GM23248 (cell line): ENCODE data around the gene PAX4. TPM values are rescaled to one million over a fixed set of nuclear protein-coding genes. Genes with fewer than 3 reads are reported as not detected.
A peak's percentile ranks its signal among the peaks of the same experiment; 100 is the strongest.

Experiments
- DNase-seq: peaks from one replicate; pipeline ENCODE4 v3.0.0-alpha.2; 2015
- H2AFZ ChIP-seq: fragments of 200-600 bp; sonication (generic); 2 replicates; pipeline ENCODE4 v1.6.1; 2016; ENCODE audit warnings: antibody characterized with exemption
- H3F3A ChIP-seq: fragments of 200-600 bp; sonication (generic); 2 replicates; pipeline ENCODE4 v1.6.1; 2016; ENCODE audit warnings: mild to moderate bottlenecking, antibody characterized with exemption, mixed run types; ENCODE audit not compliant: insufficient read depth
- H3K27ac ChIP-seq: fragments of 200-600 bp; sonication (generic); 2 replicates; pipeline ENCODE4 v1.5.1; 2016; ENCODE audit warnings: mild to moderate bottlenecking
- H3K27me3 ChIP-seq: fragments of 200-600 bp; sonication (generic); replicated peaks from 2 replicates; pipeline ENCODE4 v1.6.1; 2016; ENCODE audit warnings: mild to moderate bottlenecking; ENCODE audit not compliant: insufficient read depth
- H3K36me3 ChIP-seq: fragments of 200-600 bp; sonication (generic); 2 replicates; pipeline ENCODE4 v1.6.1; 2016; ENCODE audit warnings: low read depth, mild to moderate bottlenecking
- H3K4me1 ChIP-seq: fragments of 200-600 bp; sonication (generic); 2 replicates; pipeline ENCODE4 v1.6.1; 2016; ENCODE audit warnings: mild to moderate bottlenecking; ENCODE audit not compliant: insufficient read depth
- H3K4me2 ChIP-seq: fragments of 200-600 bp; sonication (generic); one replicate; pipeline ENCODE4 v1.6.1; 2016; ENCODE audit warnings: mild to moderate bottlenecking; ENCODE audit not compliant: unreplicated experiment
- H3K4me3 ChIP-seq: fragments of 200-600 bp; sonication (generic); 2 replicates; pipeline ENCODE4 v1.5.1; 2016; ENCODE audit warnings: mild to moderate bottlenecking
- H3K79me2 ChIP-seq: fragments of 200-600 bp; sonication (generic); 2 replicates; pipeline ENCODE4 v1.6.1; 2016; ENCODE audit warnings: mild to moderate bottlenecking; ENCODE audit not compliant: insufficient read depth
- H3K9ac ChIP-seq: fragments of 200-600 bp; sonication (generic); 2 replicates; pipeline ENCODE4 v1.6.1; 2016; ENCODE audit warnings: mild to moderate bottlenecking
- H3K9me2 ChIP-seq: fragments of 200-600 bp; sonication (generic); 2 replicates; pipeline ENCODE4 v1.6.1; 2016; ENCODE audit warnings: mixed run types, mild to moderate bottlenecking, moderate library complexity; ENCODE audit not compliant: insufficient read depth
- H3K9me3 ChIP-seq: fragments of 200-600 bp; sonication (generic); one replicate; pipeline ENCODE4 v1.6.1; 2017; ENCODE audit warnings: low read depth
- H4K20me1 ChIP-seq: fragments of 200-600 bp; sonication (generic); 2 replicates; pipeline ENCODE4 v1.6.0; 2016; ENCODE audit not compliant: insufficient read depth
- EZH2 ChIP-seq: fragments of 200-600 bp; sonication (generic); IDR thresholded peaks from 2 replicates; pipeline ENCODE4 v1.6.1; 2018; ENCODE audit warnings: antibody characterized with exemption, mild to moderate bottlenecking; ENCODE audit not compliant: insufficient read depth, poor library complexity, severe bottlenecking
- EZH2phosphoT487 ChIP-seq: fragments of 200-600 bp; sonication (generic); IDR thresholded peaks from 2 replicates; pipeline ENCODE4 v1.6.1; 2018; ENCODE audit warnings: antibody characterized with exemption, moderate library complexity, mild to moderate bottlenecking, low read depth; ENCODE audit not compliant: insufficient read depth
- WGBS, 2 experiments: methylation state at CpG; one replicate each; pipeline ENCODE4 v1.1.6; 2015 to 2017; ENCODE audit warnings: low lambda C conversion rate in 2 of 2, low coverage in 1 of 2; ENCODE audit errors: missing lambda C conversion rate in 2 of 2; 5-methylcytosine and 5-hydroxymethylcytosine counted together
- in situ Hi-C: fragments of 300-500 bp; cut with MboI; formaldehyde crosslinking; loops from 2 replicates; pipeline ENCODE4 v1.15.0; 2020
- polyA plus RNA-seq: library from polyadenylated mRNA; unstranded; fragments of >200 nt; fragmentation: Nextera tagmentation; extraction: Ambion mirVana; gene quantifications from 2 replicates; pipeline ENCODE4 v1.2.1, GENCODE V29; 2016
- total RNA-seq: library from RNA; depleted of rRNA; stranded (reverse); fragments of >200 nt; shearing (Covaris generic); gene quantifications from 2 replicates; pipeline ENCODE4 v1.2.3, GENCODE V29; 2014; rRNA removed

The PAX4 gene, protein sequence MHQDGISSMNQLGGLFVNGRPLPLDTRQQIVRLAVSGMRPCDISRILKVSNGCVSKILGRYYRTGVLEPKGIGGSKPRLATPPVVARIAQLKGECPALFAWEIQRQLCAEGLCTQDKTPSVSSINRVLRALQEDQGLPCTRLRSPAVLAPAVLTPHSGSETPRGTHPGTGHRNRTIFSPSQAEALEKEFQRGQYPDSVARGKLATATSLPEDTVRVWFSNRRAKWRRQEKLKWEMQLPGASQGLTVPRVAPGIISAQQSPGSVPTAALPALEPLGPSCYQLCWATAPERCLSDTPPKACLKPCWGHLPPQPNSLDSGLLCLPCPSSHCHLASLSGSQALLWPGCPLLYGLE
- not detected in 2 replicates for total RNA-seq
- polyA plus RNA-seq: not detected in 2 replicates

DNA sequence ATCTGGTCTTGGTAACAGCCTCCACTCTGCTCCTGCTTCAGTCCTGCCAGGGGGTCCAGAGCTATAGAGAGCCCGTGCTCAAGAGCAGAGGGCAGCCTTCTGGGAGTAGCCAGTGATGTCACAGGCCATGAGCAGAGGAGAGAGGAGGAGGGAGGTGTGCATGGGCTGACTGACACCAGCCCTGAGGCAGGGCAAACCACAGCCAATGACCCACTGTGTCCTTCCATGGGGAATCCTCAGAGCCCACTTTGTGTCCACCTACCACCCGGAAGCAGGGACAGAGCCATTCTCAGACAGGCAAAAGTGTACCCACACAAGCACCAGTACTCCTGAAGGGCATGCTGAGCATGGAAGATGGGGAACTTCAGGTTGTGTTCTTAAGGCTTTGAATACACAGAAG lies at the start of gene PAX4:
Gene PAX4 (minus strand): TSS at position 101 of the 400 bp plus-strand sequence. CDS start 2,214 bp downstream, outside the sequence.
- H3K9me3 ChIP-seq: no peaks in the 10 kb centered on the region
- in situ Hi-C loops: no loop called here
- no peaks in the 10 kb centered on the region for H3K4me1 ChIP-seq
- WGBS, 2 experiments: 25 to 41% methylated on average over 2 of the region's 2 CpGs
- H3K79me2 ChIP-seq: no peaks in the 10 kb centered on the region
- H3K36me3 ChIP-seq: no peaks in the 10 kb centered on the region
- no peak within 1 kb of the TSS for H3K4me3 ChIP-seq
- no peaks in the 10 kb centered on the region for H3K9me2 ChIP-seq
- no peak within 1 kb of the TSS for H3K4me2 ChIP-seq
- H3K27ac ChIP-seq: no peak within 1 kb of the TSS
- DNase-seq: no peak
- TF ChIP-seq EZH2phosphoT487 (no peak), EZH2 (no peak)
- no peaks in the 10 kb centered on the region for H3F3A ChIP-seq
- no peak within 1 kb of the TSS for H2AFZ ChIP-seq
- H4K20me1 ChIP-seq: no peaks in the 10 kb centered on the region
- H3K27me3 ChIP-seq: peaks cover 80% of the 10 kb centered on the region
- no peak within 1 kb of the TSS for H3K9ac ChIP-seq

DNA sequence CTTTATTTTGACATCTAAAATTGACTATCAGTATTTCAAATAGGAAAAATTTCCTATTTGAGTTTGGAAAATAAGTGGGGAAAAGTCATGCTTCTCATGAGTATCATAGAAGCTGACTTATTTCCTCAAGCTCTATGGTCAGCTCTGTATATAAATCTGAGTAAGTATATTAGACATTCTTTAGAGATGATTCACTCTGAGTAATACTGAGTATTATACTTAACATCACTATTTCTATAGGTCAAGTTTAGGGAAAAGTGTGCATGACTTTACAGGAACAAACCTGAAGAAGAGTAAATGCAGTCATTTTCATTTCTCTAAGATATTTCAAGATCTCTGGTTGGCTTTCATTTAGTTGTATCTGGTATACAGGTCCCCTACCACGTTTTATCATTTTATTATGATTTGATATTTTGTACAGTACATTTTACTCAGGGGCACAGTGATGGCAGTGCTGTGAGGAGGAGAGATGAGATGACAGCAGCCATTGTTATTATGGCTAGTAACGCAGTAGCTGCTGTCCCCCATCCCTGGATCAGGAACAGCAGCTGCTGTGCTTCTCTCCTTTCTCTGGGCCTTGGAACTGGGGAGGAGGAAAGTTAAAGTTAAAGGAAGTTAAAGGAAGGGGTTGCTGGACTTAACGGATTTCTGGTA lies 49.2 kb upstream of the PAX4 start:
- H3K4me2 ChIP-seq: peak overlapping the region; percentile 66
- no peaks in the 10 kb centered on the region for H3K27me3 ChIP-seq
- DNase-seq: peak; percentile 87
- no peaks in the 10 kb centered on the region for H4K20me1 ChIP-seq
- peaks cover 31% of the 10 kb centered on the region for H3F3A ChIP-seq
- H3K4me1 ChIP-seq: peaks cover 31% of the 10 kb centered on the region
- peak overlapping the region; percentile 49 for H3K4me3 ChIP-seq
- TF ChIP-seq EZH2phosphoT487 (no peak), EZH2 (no peak)
- peak overlapping the region; percentile 86 for H3K27ac ChIP-seq
- peak overlapping the region; percentile 60 for H3K9ac ChIP-seq
- in situ Hi-C loops: no loop called here
- peaks cover 3% of the 10 kb centered on the region; the same call in 1 of the 2 replicates for H3K36me3 ChIP-seq
- peaks cover 100% of the 10 kb centered on the region for H3K79me2 ChIP-seq
- WGBS, 2 experiments: 23 to 29% methylated on average over 3 of the region's 3 CpGs
- H3K9me3 ChIP-seq: no peaks in the 10 kb centered on the region
- H3K9me2 ChIP-seq: no peaks in the 10 kb centered on the region
- H2AFZ ChIP-seq: peak overlapping the region; percentile 12; the same call in 1 of the 2 replicates

DNA sequence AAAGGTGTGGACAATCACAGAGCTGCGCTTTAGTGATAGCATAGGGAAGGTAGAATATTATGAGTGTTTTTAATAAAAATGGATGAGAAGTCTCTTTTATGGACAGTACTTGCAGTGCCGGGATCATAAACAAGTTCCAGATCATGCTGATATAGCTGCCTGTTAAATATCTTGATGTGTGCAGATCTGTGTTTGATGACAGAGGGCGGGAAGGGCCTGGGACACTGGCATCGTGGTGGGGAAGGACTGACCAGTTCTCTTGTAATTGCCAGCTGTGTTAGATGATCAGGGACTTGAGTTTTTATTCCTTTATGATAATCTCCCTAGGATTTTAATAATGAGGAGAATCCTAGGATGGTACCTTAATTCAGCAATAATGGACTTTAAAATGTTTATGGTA lies 48.7 kb upstream of the PAX4 start:
- peak overlapping the region; percentile 60 for H3K9ac ChIP-seq
- H2AFZ ChIP-seq: no peak overlapping the region
- whole genome bisulfite sequencing, 2 experiments: 18 to 21% methylated on average over 4 of the region's 4 CpGs
- H4K20me1 ChIP-seq: no peaks in the 10 kb centered on the region
- no peaks in the 10 kb centered on the region for H3K9me3 ChIP-seq
- no peaks in the 10 kb centered on the region for H3K27me3 ChIP-seq
- H3K4me1 ChIP-seq: peaks cover 31% of the 10 kb centered on the region
- peaks cover 100% of the 10 kb centered on the region for H3K79me2 ChIP-seq
- TF ChIP-seq EZH2phosphoT487 (no peak), EZH2 (no peak)
- DNase-seq: peak; percentile 24
- H3K4me2 ChIP-seq: peak overlapping the region; percentile 66
- H3K9me2 ChIP-seq: no peaks in the 10 kb centered on the region
- peaks cover 31% of the 10 kb centered on the region for H3F3A ChIP-seq
- peak overlapping the region; percentile 49 for H3K4me3 ChIP-seq
- H3K27ac ChIP-seq: peak overlapping the region; percentile 86
- H3K36me3 ChIP-seq: peaks cover 3% of the 10 kb centered on the region; the same call in 1 of the 2 replicates
- in situ Hi-C loops: no loop called here

DNA sequence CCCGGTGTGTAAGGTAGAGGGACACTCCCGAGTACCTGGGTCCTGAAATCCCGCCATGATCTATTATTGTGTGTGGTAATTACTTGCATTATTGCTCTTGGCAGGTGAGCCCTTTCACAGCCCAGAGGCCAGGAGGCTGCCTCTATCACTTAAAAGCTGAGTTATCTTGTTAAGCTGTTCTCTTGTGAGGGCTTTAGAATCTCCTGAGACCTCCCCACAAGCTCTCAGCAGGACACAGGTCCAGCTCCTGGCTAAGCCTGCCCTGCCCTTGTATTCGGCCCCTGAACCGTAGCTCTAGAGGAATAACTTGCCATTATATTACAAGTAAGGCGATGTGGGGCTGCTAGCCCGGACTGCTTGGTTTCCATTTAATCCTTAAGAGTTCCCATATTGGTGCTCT lies 48.0 kb upstream of the PAX4 start:
- in situ Hi-C loops: no loop called here
- WGBS, 2 experiments: 93 to 94% methylated on average over 7 of the region's 7 CpGs

More for the DNA sequence above, 48.0 kb upstream of the PAX4 start:
- no peaks in the 10 kb centered on the region for H3K9me2 ChIP-seq
- peaks cover 31% of the 10 kb centered on the region for H3F3A ChIP-seq
- TF ChIP-seq EZH2phosphoT487 (no peak), EZH2 (no peak)
- no peak overlapping the region for H3K4me3 ChIP-seq
- peak overlapping the region; percentile 60 for H3K9ac ChIP-seq
- no peaks in the 10 kb centered on the region for H4K20me1 ChIP-seq
- H3K27ac ChIP-seq: peak overlapping the region; percentile 86
- H3K4me1 ChIP-seq: peaks cover 31% of the 10 kb centered on the region
- no peak for DNase-seq
- H3K79me2 ChIP-seq: peaks cover 100% of the 10 kb centered on the region
- H3K9me3 ChIP-seq: no peaks in the 10 kb centered on the region
- no peaks in the 10 kb centered on the region for H3K27me3 ChIP-seq
- H3K36me3 ChIP-seq: peaks cover 3% of the 10 kb centered on the region; the same call in 1 of the 2 replicates
- H3K4me2 ChIP-seq: peak overlapping the region; percentile 66
- no peak overlapping the region for H2AFZ ChIP-seq
